Measurements from ENCODE around the gene TMEM81. TPM values are rescaled to one million over a fixed set of nuclear protein-coding genes. Genes with fewer than 3 reads are reported as not detected.

TMEM81 gene
- polyA plus RNA-seq, 1 of the 3 experiments (the other 2 are of a cell fraction): 1.8 TPM

DNA sequence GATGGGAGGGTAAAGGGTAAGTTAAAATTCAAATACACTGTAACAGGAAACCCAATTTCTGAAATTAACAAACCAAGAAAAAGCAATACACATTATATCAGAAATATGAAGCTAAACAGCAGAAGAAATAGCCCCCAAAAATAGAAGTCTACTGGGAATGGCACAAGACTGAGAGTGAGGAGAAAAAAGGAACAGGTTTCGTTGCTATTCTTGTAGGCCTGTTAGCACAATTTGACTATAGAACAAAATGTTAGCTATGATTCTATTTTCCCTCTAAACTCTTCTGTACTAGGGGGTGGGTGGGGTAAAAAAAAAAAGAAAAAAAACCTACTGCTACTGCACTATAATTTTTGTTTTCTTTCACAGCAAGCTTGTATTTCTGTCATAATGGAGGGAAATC lies 25.0 kb upstream of the TMEM81 start:
- no peaks in the 10 kb centered on the region for H3K4me1 ChIP-seq (ENCODE audit: control insufficient read depth in 1 of 2, insufficient read depth in 2 of 2, low read depth in 1 of 2, low read length in 1 of 2)
- peaks cover 42 to 46% of the 10 kb centered on the region in 2 experiments for H3K36me3 ChIP-seq (replicated peaks in 1 of 2; ENCODE audit: control insufficient read depth in 1 of 2, insufficient read depth in 2 of 2, low read length in 1 of 2)
- WGBS (ENCODE audit: low lambda C conversion rate): 96% methylated on average over 1 of the region's 1 CpG
- no peaks in the 10 kb centered on the region for H3K9me3 ChIP-seq
- TF ChIP-seq TAF1 (IDR thresholded peaks at IDR 0.05; ENCODE audit: borderline replicate concordance, low read depth, low read length) (no peak), RFX5 (IDR thresholded peaks at IDR 0.05; ENCODE audit: low read length) (no peak), RAD21 (IDR thresholded peaks at IDR 0.05; ENCODE audit: low read length) (no peak), CTCF (IDR thresholded peaks at IDR 0.05) (no peak), ZBTB33 (IDR thresholded peaks at IDR 0.05; ENCODE audit: borderline replicate concordance, low read depth) (no peak), EZH2phosphoT487 (IDR thresholded peaks at IDR 0.05; ENCODE audit: borderline replicate concordance, low read depth) (no peak), YY1 (IDR thresholded peaks at IDR 0.05; ENCODE audit: low read depth) (no peak), IRF3 (IDR thresholded peaks at IDR 0.05; ENCODE audit: low read depth, low read length) (no peak), POLR2AphosphoS5 (IDR thresholded peaks at IDR 0.05; ENCODE audit: low read depth, low read length) (no peak), SMC3 (IDR thresholded peaks at IDR 0.05; ENCODE audit: low read depth, low read length) (no peak), GABPA (IDR thresholded peaks at IDR 0.05; ENCODE audit: low read depth) (no peak), EP300 (IDR thresholded peaks at IDR 0.05; ENCODE audit: borderline replicate concordance in 1 of 2, low read depth in 1 of 2, low read length in 1 of 2) (no peak), JUND (IDR thresholded peaks at IDR 0.05) (no peak), GATA2 (CRISPR knock-in tag; IDR thresholded peaks at IDR 0.05) (no peak)
- TF ChIP-seq, protein P1, sequence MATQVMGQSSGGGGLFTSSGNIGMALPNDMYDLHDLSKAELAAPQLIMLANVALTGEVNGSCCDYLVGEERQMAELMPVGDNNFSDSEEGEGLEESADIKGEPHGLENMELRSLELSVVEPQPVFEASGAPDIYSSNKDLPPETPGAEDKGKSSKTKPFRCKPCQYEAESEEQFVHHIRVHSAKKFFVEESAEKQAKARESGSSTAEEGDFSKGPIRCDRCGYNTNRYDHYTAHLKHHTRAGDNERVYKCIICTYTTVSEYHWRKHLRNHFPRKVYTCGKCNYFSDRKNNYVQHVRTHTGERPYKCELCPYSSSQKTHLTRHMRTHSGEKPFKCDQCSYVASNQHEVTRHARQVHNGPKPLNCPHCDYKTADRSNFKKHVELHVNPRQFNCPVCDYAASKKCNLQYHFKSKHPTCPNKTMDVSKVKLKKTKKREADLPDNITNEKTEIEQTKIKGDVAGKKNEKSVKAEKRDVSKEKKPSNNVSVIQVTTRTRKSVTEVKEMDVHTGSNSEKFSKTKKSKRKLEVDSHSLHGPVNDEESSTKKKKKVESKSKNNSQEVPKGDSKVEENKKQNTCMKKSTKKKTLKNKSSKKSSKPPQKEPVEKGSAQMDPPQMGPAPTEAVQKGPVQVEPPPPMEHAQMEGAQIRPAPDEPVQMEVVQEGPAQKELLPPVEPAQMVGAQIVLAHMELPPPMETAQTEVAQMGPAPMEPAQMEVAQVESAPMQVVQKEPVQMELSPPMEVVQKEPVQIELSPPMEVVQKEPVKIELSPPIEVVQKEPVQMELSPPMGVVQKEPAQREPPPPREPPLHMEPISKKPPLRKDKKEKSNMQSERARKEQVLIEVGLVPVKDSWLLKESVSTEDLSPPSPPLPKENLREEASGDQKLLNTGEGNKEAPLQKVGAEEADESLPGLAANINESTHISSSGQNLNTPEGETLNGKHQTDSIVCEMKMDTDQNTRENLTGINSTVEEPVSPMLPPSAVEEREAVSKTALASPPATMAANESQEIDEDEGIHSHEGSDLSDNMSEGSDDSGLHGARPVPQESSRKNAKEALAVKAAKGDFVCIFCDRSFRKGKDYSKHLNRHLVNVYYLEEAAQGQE (IDR thresholded peaks at IDR 0.05; ENCODE audit: low read depth, low read length): no peak
- TF ChIP-seq, protein P2, sequence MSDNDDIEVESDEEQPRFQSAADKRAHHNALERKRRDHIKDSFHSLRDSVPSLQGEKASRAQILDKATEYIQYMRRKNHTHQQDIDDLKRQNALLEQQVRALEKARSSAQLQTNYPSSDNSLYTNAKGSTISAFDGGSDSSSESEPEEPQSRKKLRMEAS (IDR thresholded peaks at IDR 0.05; ENCODE audit: low read depth): no peak
- no peak for DNase-seq
- ChIA-PET POLR2A (no interaction called here), CTCF (interaction anchor here (0.8 to 2.3 kb wide), 6 partner anchors 9 to 226 kb away, joined by 3 to 11 read pairs (median 6); no protein-coding TSS in a partner anchor)
- no peak overlapping the region for H3K4me3 ChIP-seq (ENCODE audit: low read depth in 2 of 2, low read length in 1 of 2)
- H3K27me3 ChIP-seq (ENCODE audit: insufficient read depth): no peaks in the 10 kb centered on the region
- no peak overlapping the region for H2AFZ ChIP-seq (ENCODE audit: low read depth)
- no peak overlapping the region for H3K27ac ChIP-seq (ENCODE audit: low read depth in 2 of 2, low read length in 1 of 2)
- no peak overlapping the region for H3K9ac ChIP-seq
- H3K79me2 ChIP-seq (ENCODE audit: insufficient read depth): peaks cover 15% of the 10 kb centered on the region
- no peaks in the 10 kb centered on the region for H3K9me2 ChIP-seq
- no peak overlapping the region for H3K4me2 ChIP-seq
- no peaks in the 10 kb centered on the region for H4K20me1 ChIP-seq (ENCODE audit: insufficient read depth)
- H3F3A ChIP-seq (replicated peaks; ENCODE audit: insufficient read depth): no peaks in the 10 kb centered on the region

Measured in SK-N-SH (cell line).